Psoas muscle (tissue), 8 donors: Measurements from ENCODE around the gene ULBP1. TPM values are rescaled to one million over a fixed set of nuclear protein-coding genes. Genes with fewer than 3 reads are reported as not detected.
A peak's percentile ranks its signal among the peaks of the same experiment; 100 is the strongest.
"Not testable (repeated sequence)": the region's sequence is repeated elsewhere in the genome, so short reads cannot be mapped to it uniquely, and the experiment has no call there.

Experiments
- ATAC-seq, 4 donors: fragments of 200-7000 bp; cut with Tn5 transposase; one replicate each; pipeline ENCODE4 v1.9.1; 2020; ENCODE audit warnings: moderate library complexity in 3 of 4, mild to moderate bottlenecking in 2 of 4
- DNase-seq, 2 donors: peaks; one replicate each; pipeline ENCODE4 v3.0.0-alpha.2; 2020
- H3K27ac ChIP-seq: fragments of 200-600 bp; one replicate; pipeline ENCODE4 v1.8.0; 2022
- H3K27me3 ChIP-seq, 3 donors: fragments of 200-600 bp in 1 of 3; one replicate each; pipeline versions ENCODE4 v1.6.1 to v1.8.0; 2013 to 2022; ENCODE audit warnings: low read length in 2 of 3, mild to moderate bottlenecking in 2 of 3, moderate library complexity in 1 of 3; ENCODE audit not compliant: insufficient read depth in 3 of 3
- H3K36me3 ChIP-seq, 2 donors: fragments of 200-600 bp in 1 of 2; one replicate each; pipeline versions ENCODE4 v1.6.1 to v1.8.0; 2013 to 2022; ENCODE audit warnings: low read depth in 1 of 2, mild to moderate bottlenecking in 1 of 2, moderate library complexity in 1 of 2; ENCODE audit not compliant: insufficient read depth in 1 of 2
- H3K4me1 ChIP-seq: fragments of 200-600 bp; one replicate; pipeline ENCODE4 v1.8.0; 2022
- H3K4me3 ChIP-seq: fragments of 200-600 bp; one replicate; pipeline ENCODE4 v1.8.0; 2022; ENCODE audit warnings: mild to moderate bottlenecking
- H3K9me3 ChIP-seq: fragments of 200-600 bp; one replicate; pipeline ENCODE4 v1.8.0; 2022
- CTCF ChIP-seq: fragments of 200-600 bp; IDR thresholded peaks from one replicate; pipeline ENCODE4 v1.8.0; 2022; ENCODE audit warnings: antibody characterized with exemption
- WGBS, 3 donors: extraction: QIAGEN DNeasy Blood & Tissue Kit; methylation state at CpG; one replicate each; pipeline versions ENCODE4 v1.1.6 to v1.1.7; 2013; 5-methylcytosine and 5-hydroxymethylcytosine counted together
- intact Hi-C, 2 donors: fragments of 100-400 bp; cut with DNase I; formaldehyde crosslinking; loops; one replicate each; pipeline versions ENCODE4 v1.11.0 to v1.14.2; 2022
- polyA plus RNA-seq, 3 donors: library from polyadenylated mRNA; stranded (reverse); fragments of 200-250 nt; gene quantifications; one replicate each; pipeline ENCODE4 v1.2.3, GENCODE V29; 2013
- total RNA-seq, 4 donors: library from RNA; stranded (reverse); fragmentation: NEBNext Ultra II Directional in 2 of 4; extraction: Animal tissue kit (Norgen Biotek cat#: 25700) in 2 of 4; gene quantifications; one replicate each; pipeline versions ENCODE4 v1.2.1 to v1.2.4, GENCODE V29; 2021 to 2023
- donor health status: healthy with polysubstance abuse.
- donor health status: DM: no; HTN: no; CAD: no; lungs with moderate emphysema.
- donor health status: Bipolar disorder and iron deficiency.
- donor health status: healthy.
- donor health status: DM: yes; HTN: yes; CAD: no.
- donor health status: DM: no; HTN: no; CAD: no.
- donor health status: DM: no; HTN: no; CAD: no.
- donor health status: DM: yes; HTN: yes; CAD: no.

The ULBP1 gene
- total and polyA plus RNA-seq, 7 donors, result 0.03 to 0.12 (median 0.10) TPM

DNA sequence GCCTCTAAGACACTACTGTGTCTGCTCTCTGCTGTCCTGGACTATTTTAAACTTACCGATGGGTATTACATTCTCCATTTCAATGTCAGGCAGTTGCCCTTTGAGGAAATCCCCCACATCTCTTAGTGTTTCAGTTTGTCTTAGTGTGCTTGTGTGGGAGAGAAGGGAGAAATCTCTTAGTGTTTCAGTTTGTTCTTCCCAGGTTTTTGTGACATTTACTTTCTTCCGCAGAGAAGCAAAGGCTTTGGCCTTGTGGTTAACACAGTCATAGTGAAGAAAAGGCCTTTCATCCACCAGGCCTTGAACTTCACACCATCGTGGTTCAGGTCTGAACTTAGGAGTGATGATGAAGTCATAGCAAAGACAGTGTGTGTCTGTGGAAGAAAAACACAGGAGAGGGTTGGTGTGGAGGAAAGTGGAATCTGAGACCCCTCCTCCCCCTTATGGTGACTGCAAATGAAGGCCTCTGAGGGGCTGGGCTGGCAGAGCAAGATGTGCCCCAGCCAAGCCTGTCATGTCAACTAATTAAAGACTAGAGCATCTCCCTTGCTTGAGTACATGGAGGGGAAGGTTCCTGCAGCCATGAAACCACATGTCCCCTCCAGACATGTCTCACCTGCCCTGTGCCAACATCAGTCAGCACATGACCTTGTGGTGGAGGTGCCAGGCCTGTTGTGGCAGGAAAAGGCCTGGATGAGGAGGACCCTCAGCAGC, 37.7 kb downstream of the ULBP1 start:
- no peak overlapping the region for H3K4me3 ChIP-seq
- no peak overlapping the region for H3K27ac ChIP-seq
- H3K36me3 ChIP-seq, result no peaks in the 10 kb centered on the region
- H3K4me1 ChIP-seq, result peaks cover 7% of the 10 kb centered on the region
- 85 to 90% (median 88%) methylated on average over 3 of the region's 3 CpGs for WGBS, 3 donors
- no peak for TF ChIP-seq CTCF
- DNase-seq (no peak), ATAC-seq (no peak)
- intact Hi-C loops, result no loop called here
- peaks cover 0 to 46% (median 4%) of the 10 kb centered on the region in 3 donors for H3K27me3 ChIP-seq
- no peaks in the 10 kb centered on the region for H3K9me3 ChIP-seq

DNA sequence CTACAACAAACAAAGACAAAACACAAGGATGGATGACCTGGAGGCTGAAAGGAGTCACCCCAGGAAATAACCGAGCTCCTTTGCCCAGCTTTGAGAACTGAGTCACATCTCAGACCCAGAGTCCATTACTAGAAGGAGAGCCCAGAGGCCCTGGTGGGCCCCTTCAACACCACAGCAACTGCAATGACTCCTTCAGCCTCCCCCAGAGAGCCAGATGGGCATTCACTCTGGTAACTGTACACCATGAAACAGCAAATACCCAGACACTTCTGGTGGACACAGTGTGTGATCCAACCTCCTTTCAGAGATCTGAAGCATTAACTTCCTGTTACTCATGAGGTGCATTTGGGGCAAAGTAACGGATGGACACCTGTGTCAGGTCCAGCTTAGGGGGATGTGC, 39.0 kb downstream of the ULBP1 start:
- ATAC-seq, result no peak
- intact Hi-C loops, result no loop called here
- Histone ChIP-seq H3K4me3 (no peak overlapping the region), H3K27ac (no peak overlapping the region), H3K4me1 (peaks cover 7% of the 10 kb centered on the region), H3K9me3 (no peaks in the 10 kb centered on the region), H3K36me3 (no peaks in the 10 kb centered on the region), H3K27me3 (peaks cover 0 to 39% (median 3%) of the 10 kb centered on the region in 3 donors)
- no peak for DNase-seq
- TF ChIP-seq CTCF, result no peak
- 92 to 96% (median 94%) methylated on average over 2 of the region's 2 CpGs for WGBS, 3 donors

- H3K27ac ChIP-seq, DNase-seq, H3K4me1 ChIP-seq, H3K9me3 ChIP-seq, ATAC-seq, intact Hi-C loops, H3K36me3 ChIP-seq, H3K4me3 ChIP-seq: not testable (repeated sequence)
- peaks cover 0 to 40% (median 5%) of the 10 kb centered on the region in 3 donors for H3K27me3 ChIP-seq
- 68 to 96% (median 82%) methylated on average over 3 of the region's 3 CpGs for WGBS, 3 donors
Observed at GRCh38 chr6:150003599-150003998, 39.9 kb downstream of the ULBP1 start.

- DNase-seq, result no peak
- H3K4me3 ChIP-seq, result peak overlapping the region; percentile 75
- peaks cover 7% of the 10 kb centered on the region for H3K4me1 ChIP-seq
- intact Hi-C loops, result no loop called here
- TF ChIP-seq CTCF, result no peak
- peaks cover 0 to 46% (median 5%) of the 10 kb centered on the region in 3 donors for H3K27me3 ChIP-seq
- peak in 1 of 4 donors; percentile 4 for ATAC-seq
- WGBS, 3 donors, result 41 to 68% (median 46%) methylated on average over 10 to 14 of the region's 14 CpGs
- H3K36me3 ChIP-seq, result no peaks in the 10 kb centered on the region
- no peak overlapping the region for H3K27ac ChIP-seq
- no peaks in the 10 kb centered on the region for H3K9me3 ChIP-seq
Observed at GRCh38 chr6:150004101-150004782, 40.5 kb downstream of the ULBP1 start.
